K562 (cell line): Measurements from ENCODE around the gene FAM124B. TPM values are rescaled to one million over a fixed set of nuclear protein-coding genes. Genes with fewer than 3 reads are reported as not detected.

Source experiments
- ATAC-seq: fragments of 200-7000 bp; cut with Tn5 transposase; 3 replicates; pipeline ENCODE4 v1.9.1; 2020; ENCODE audit warnings: moderate library complexity
- BruUV-seq: library from RNA; stranded (reverse); fragments of 400-500 nt; replicated peaks from 2 replicates; lab custom pipeline; 2021; lab: Mats Ljungman, UMichigan
- CTCF ChIA-PET: fragments of 300-600 bp; formaldehyde crosslinking; extraction: SDS; loops from one replicate; lab custom pipeline; 2021; ENCODE audit warnings: low intra/inter-chr PET ratio; lab: Yijun Ruan, JAX
- POLR2A ChIA-PET: fragments of 300-600, 350-650 bp; sonication (Branson Sonifier 250); formaldehyde crosslinking; extraction: SDS; loops from one replicate; lab custom pipeline; 2021; ENCODE audit warnings: antibody characterized with exemption, inconsistent platforms; lab: Yijun Ruan, JAX
- DNase-seq, 4 experiments: peaks; one replicate each; pipeline versions ENCODE4 v3.0.0 to v3.0.0-alpha.2; 2011 to 2018; ENCODE audit warnings: low spot score in 3 of 4, mixed read lengths in 3 of 4; ENCODE audit errors: extremely low read depth in 1 of 4
- FAIRE-seq: peaks from 2 replicates; lab custom pipeline; 2011; peaks lifted over from hg19 to GRCh38; lab: Jason Lieb, UNC
- H2AFZ ChIP-seq: 2 replicates; pipeline ENCODE4 v1.6.0; 2011; ENCODE audit warnings: low read depth, low read length, control low read depth, inconsistent platforms
- H3K27ac ChIP-seq: fragments of 200-600 bp; 3 replicates; pipeline ENCODE4 v1.8.0; 2011; ENCODE audit warnings: low read depth, mild to moderate bottlenecking, control low read depth, inconsistent platforms, low read length, moderate library complexity, mixed read lengths; ENCODE audit errors: extremely low read depth
- H3K27me3 ChIP-seq, 2 experiments: fragments of 300-600 bp in 1 of 2; 2 replicates in 1 of 2; 3 replicates in 1 of 2; pipeline versions ENCODE4 v1.6.0 to v1.8.0; 2011; ENCODE audit warnings: inconsistent platforms in 2 of 2, low read length in 2 of 2, mild to moderate bottlenecking in 1 of 2, mixed read lengths in 1 of 2, moderate library complexity in 1 of 2; ENCODE audit not compliant: control insufficient read depth in 2 of 2, insufficient read depth in 2 of 2
- H3K36me3 ChIP-seq: fragments of 300-600 bp; 3 replicates; pipeline ENCODE4 v1.8.0; 2011; ENCODE audit warnings: mild to moderate bottlenecking, low read length, inconsistent platforms; ENCODE audit not compliant: control insufficient read depth, insufficient read depth
- H3K4me1 ChIP-seq, 2 experiments: fragments of 200-600 bp in 1 of 2; replicated peaks in 1 of 2; 2 replicates in 1 of 2; 3 replicates in 1 of 2; pipeline versions ENCODE4 v1.5.1 to v1.8.0; 2011; ENCODE audit warnings: inconsistent platforms in 2 of 2, low read length in 2 of 2, mild to moderate bottlenecking in 1 of 2, mixed read lengths in 1 of 2, moderate library complexity in 1 of 2; ENCODE audit not compliant: control insufficient read depth in 2 of 2, insufficient read depth in 2 of 2
- H3K4me2 ChIP-seq: 2 replicates; pipeline ENCODE4 v1.6.1; 2011; ENCODE audit warnings: low read length, control low read depth, inconsistent platforms, mixed read lengths; ENCODE audit not compliant: insufficient read depth
- H3K4me3 ChIP-seq: fragments of 200-600 bp; sonication (generic), shearing (Covaris generic); 2 replicates; pipeline ENCODE4 v1.5.1; 2016; ENCODE audit warnings: control low read depth, inconsistent platforms
- H3K79me2 ChIP-seq: fragments of 200-600 bp; 3 replicates; pipeline ENCODE4 v1.8.0; 2011; ENCODE audit warnings: low read length, inconsistent platforms; ENCODE audit not compliant: control insufficient read depth, insufficient read depth
- H3K9ac ChIP-seq, 2 experiments: 2 replicates each; pipeline versions ENCODE4 v1.6.0 to v1.6.1; 2011; ENCODE audit warnings: low read depth in 2 of 2, low read length in 2 of 2, control low read depth in 1 of 2, inconsistent platforms in 1 of 2, mild to moderate bottlenecking in 1 of 2, mixed read lengths in 1 of 2; ENCODE audit not compliant: insufficient read depth in 1 of 2
- H3K9me1 ChIP-seq: one replicate; pipeline ENCODE4 v1.6.0; 2011; ENCODE audit warnings: inconsistent platforms, mild to moderate bottlenecking, low read length, moderate library complexity; ENCODE audit not compliant: control insufficient read depth, insufficient read depth
- H3K9me3 ChIP-seq: replicated peaks from 2 replicates; pipeline ENCODE4 v1.5.1; 2011; ENCODE audit warnings: low read depth, low read length, inconsistent platforms; ENCODE audit not compliant: control insufficient read depth, insufficient read depth
- H4K20me1 ChIP-seq: replicated peaks from 2 replicates; pipeline ENCODE4 v1.6.1; 2011; ENCODE audit warnings: low read length, inconsistent platforms, mixed read lengths; ENCODE audit not compliant: control insufficient read depth, insufficient read depth
- CHD1 ChIP-seq: fragments of 200-600 bp; sonication (generic); IDR thresholded peaks from one replicate; pipeline ENCODE4 v1.6.1; 2012; ENCODE audit warnings: mild to moderate bottlenecking, moderate library complexity, low read length, inconsistent platforms
- NFYB ChIP-seq: IDR thresholded peaks from 2 replicates; pipeline ENCODE4 v1.6.1; 2011; ENCODE audit warnings: mild to moderate bottlenecking, moderate library complexity; ENCODE audit not compliant: insufficient read length; ENCODE audit errors: extremely low read depth
- SRF ChIP-seq, 2 experiments: fragments of 250-450, 450-650 bp in 1 of 2; sonication (Bioruptor Pico) in 1 of 2; sonication (generic) in 1 of 2; formaldehyde crosslinking; IDR thresholded peaks; 2 replicates each; pipeline versions ENCODE4 v1.5.0 to v1.5.1; 2020 to 2022; ENCODE audit warnings: mild to moderate bottlenecking in 1 of 2, missing genetic modification reagents in 1 of 2
- TEAD1 ChIP-seq, 2 experiments: fragments of 450-650 bp in 1 of 2; sonication (generic) in 1 of 2; formaldehyde crosslinking; IDR thresholded peaks; 2 replicates each; pipeline versions ENCODE4 v1.4.0 to v1.8.0; 2020 to 2022; ENCODE audit warnings: mild to moderate bottlenecking in 2 of 2, missing genetic modification reagents in 1 of 2
- ZFP36 ChIP-seq: fragments of 150-350 bp; IDR thresholded peaks from 2 replicates; pipeline ENCODE4 v1.6.1; 2018; ENCODE audit warnings: low read length, low read depth; ENCODE audit not compliant: partially characterized antibody
- ZKSCAN3 ChIP-seq: fragments of 250-450 bp; sonication (Bioruptor Pico); IDR thresholded peaks from 2 replicates; pipeline ENCODE4 v1.4.0; 2020
- WGBS: fragments of 100-300 bp; shearing (Covaris generic); methylation state at CpG from one replicate; pipeline ENCODE4 v1.1.6; 2016; ENCODE audit warnings: low coverage, mixed read lengths; ENCODE audit not compliant: insufficient coverage; ENCODE audit errors: missing lambda C conversion rate; 5-methylcytosine and 5-hydroxymethylcytosine counted together
- in situ Hi-C: fragments of 300-500 bp; cut with MboI; formaldehyde crosslinking; loops from 4 replicates; pipeline ENCODE4 v1.15.0; 2018; ENCODE audit warnings: inconsistent platforms, mixed read lengths
- intact Hi-C: fragments of 100-400 bp; cut with micrococcal nuclease; formaldehyde crosslinking; loops from 2 replicates; pipeline ENCODE4 v1.14.2; 2022
- polyA plus RNA-seq, 8 experiments: library from polyadenylated mRNA; depleted of rRNA in 4 of 8; stranded (reverse) in 5 of 8; unstranded in 3 of 8; fragments of >200 nt; fragmentation: Nextera tagmentation in 2 of 8; fragmentation: Illumina TruSeq in 1 of 8; extraction: Ambion mirVana in 2 of 8; extraction: Trizol in 1 of 8; gene quantifications; 2 replicates each; pipeline versions ENCODE4 v1.2.1 to v1.2.3, GENCODE V29; 2011 to 2014; ENCODE audit warnings: inconsistent platforms in 1 of 8, missing spikeins in 1 of 8
- total RNA-seq, 7 experiments: library from RNA; depleted of rRNA in 6 of 7; stranded (reverse); fragments of >200 nt in 6 of 7; fragmentation: Illumina TruSeq in 2 of 7; extraction: Trizol in 2 of 7; gene quantifications; 2 replicates each; pipeline versions ENCODE4 v1.2.1 to v1.2.3, GENCODE V29; 2011 to 2021; ENCODE audit warnings: low replicate concordance in 1 of 7
- TF ChIP-seq, protein P1 (sequence below): fragments of 250-450 bp; sonication (Bioruptor Pico); IDR thresholded peaks from 2 replicates; pipeline ENCODE4 v1.9.0; 2021; ENCODE audit warnings: mild to moderate bottlenecking, inconsistent platforms

Gene FAM124B
- total and polyA plus RNA-seq, 9 of the 15 experiments (the other 6 are each of a cell fraction or from before 2014, with no cell fraction given) = 6.2 to 21.4 (median 9.3) TPM

DNA sequence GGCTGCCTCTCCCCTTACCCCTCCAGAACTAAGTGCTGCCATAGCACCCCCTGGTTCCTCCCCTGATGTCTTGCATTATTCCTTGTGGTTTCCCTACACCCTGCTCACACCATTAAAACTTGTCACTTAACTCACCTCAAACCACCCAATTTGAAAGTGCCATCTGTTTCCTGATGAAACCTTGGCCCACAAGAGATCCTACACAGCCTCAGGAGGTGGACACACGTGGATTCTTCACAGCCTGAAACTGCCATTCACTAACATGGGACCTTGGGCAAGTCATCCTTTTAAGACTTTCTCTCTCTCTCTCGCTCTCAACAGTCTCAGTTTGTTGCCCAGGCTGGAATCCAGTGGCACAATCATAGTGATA, 27.5 kb upstream of the FAM124B start:
- TF ChIP-seq NFYB (no peak), TEAD1 (CRISPR knock-in tag; IDR thresholded peaks at IDR 0.05) (no peak), SRF (CRISPR knock-in tag; IDR thresholded peaks at IDR 0.05) (no peak), CHD1 (no peak), ZKSCAN3 (CRISPR knock-in tag) (no peak), ZFP36 (no peak)
- TF ChIP-seq, protein P1, sequence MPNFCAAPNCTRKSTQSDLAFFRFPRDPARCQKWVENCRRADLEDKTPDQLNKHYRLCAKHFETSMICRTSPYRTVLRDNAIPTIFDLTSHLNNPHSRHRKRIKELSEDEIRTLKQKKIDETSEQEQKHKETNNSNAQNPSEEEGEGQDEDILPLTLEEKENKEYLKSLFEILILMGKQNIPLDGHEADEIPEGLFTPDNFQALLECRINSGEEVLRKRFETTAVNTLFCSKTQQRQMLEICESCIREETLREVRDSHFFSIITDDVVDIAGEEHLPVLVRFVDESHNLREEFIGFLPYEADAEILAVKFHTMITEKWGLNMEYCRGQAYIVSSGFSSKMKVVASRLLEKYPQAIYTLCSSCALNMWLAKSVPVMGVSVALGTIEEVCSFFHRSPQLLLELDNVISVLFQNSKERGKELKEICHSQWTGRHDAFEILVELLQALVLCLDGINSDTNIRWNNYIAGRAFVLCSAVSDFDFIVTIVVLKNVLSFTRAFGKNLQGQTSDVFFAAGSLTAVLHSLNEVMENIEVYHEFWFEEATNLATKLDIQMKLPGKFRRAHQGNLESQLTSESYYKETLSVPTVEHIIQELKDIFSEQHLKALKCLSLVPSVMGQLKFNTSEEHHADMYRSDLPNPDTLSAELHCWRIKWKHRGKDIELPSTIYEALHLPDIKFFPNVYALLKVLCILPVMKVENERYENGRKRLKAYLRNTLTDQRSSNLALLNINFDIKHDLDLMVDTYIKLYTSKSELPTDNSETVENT (CRISPR knock-in tag) = no peak
- TF ChIP-seq, all 486 proteins: peak for 0
- intact Hi-C loops = no loop called here
- CTCF ChIA-PET = no interaction called here
- Histone ChIP-seq H3K9me3 (no peaks in the 10 kb centered on the region; the same call in 1 of the 2 replicates), H3K27ac (no peak overlapping the region), H3K9me1 (no peaks in the 10 kb centered on the region), H3K79me2 (no peaks in the 10 kb centered on the region), H3K4me1 (no peaks in the 10 kb centered on the region; a peak in 1 of 5 replicates), H3K36me3 (no peaks in the 10 kb centered on the region), H2AFZ (no peak overlapping the region), H4K20me1 (no peaks in the 10 kb centered on the region), H3K9ac (no peak overlapping the region), H3K4me3 (no peak overlapping the region), H3K27me3 (no peaks in the 10 kb centered on the region), H3K4me2 (no peak overlapping the region)
- in situ Hi-C loops = no loop called here
- no peak for FAIRE-seq
- WGBS = 9% methylated on average over 2 of the region's 2 CpGs
- no peak for DNase-seq
- POLR2A ChIA-PET = interaction anchor here (1.4 kb wide), 1 partner anchor 13 kb away, joined by 3 read pairs; no protein-coding TSS in a partner anchor
- no peak for ATAC-seq
- no TSS peak for BruUV-seq
